ENCODE measurements around the gene UGT3A1.

The UGT3A1 gene

GRCh38 chr5:35919191-35919590 lies 72.0 kb downstream of the UGT3A1 start:
- no peak overlapping the region for H3K4me3 ChIP-seq (ENCODE audit: low read depth, low read length)
- DNase-seq (ENCODE audit: low read depth), result peak; percentile 95
- TF ChIP-seq CTCF (conservative IDR thresholded peaks at IDR 0.05; ENCODE audit: low read depth, low read length), result no peak

GRCh38 chr5:35908814-35909213 lies 82.4 kb downstream of the UGT3A1 start:
- DNase-seq (ENCODE audit: low read depth), result no peak
- H3K4me3 ChIP-seq (ENCODE audit: low read depth, low read length), result no peak overlapping the region
- no peak for TF ChIP-seq CTCF (conservative IDR thresholded peaks at IDR 0.05; ENCODE audit: low read depth, low read length)

- H3K4me3 ChIP-seq (ENCODE audit: low read depth, low read length), result no peak overlapping the region
- DNase-seq (ENCODE audit: low read depth), result no peak
- TF ChIP-seq CTCF (conservative IDR thresholded peaks at IDR 0.05; ENCODE audit: low read depth, low read length), result no peak
These were observed 83.0 kb downstream of the UGT3A1 start for GRCh38 chr5:35908228-35908627.

- TF ChIP-seq CTCF (conservative IDR thresholded peaks at IDR 0.05; ENCODE audit: low read depth, low read length), result no peak
- H3K4me3 ChIP-seq (ENCODE audit: low read depth, low read length), result no peak overlapping the region
- no peak for DNase-seq (ENCODE audit: low read depth)
These were observed 86.6 kb downstream of the UGT3A1 start for GRCh38 chr5:35904443-35905132.

- no peak for DNase-seq (ENCODE audit: low read depth)
- no peak overlapping the region for H3K4me3 ChIP-seq (ENCODE audit: low read depth, low read length)
- TF ChIP-seq CTCF (conservative IDR thresholded peaks at IDR 0.05; ENCODE audit: low read depth, low read length), result no peak
These were observed 87.5 kb downstream of the UGT3A1 start for GRCh38 chr5:35903631-35904203.

- TF ChIP-seq CTCF (conservative IDR thresholded peaks at IDR 0.05; ENCODE audit: low read depth, low read length), result no peak
- no peak overlapping the region for H3K4me3 ChIP-seq (ENCODE audit: low read depth, low read length)
- DNase-seq (ENCODE audit: low read depth), result peak; percentile 47
These were observed 89.0 kb downstream of the UGT3A1 start for GRCh38 chr5:35902046-35902672.

Data from choroid plexus epithelial cell (primary cell).